HepG2 (cell line): ENCODE data around the gene POLR1H. TPM values are rescaled to one million over a fixed set of nuclear protein-coding genes. Genes with fewer than 3 reads are reported as not detected.

Experiments
- CREB1 ChIP-seq, 2 experiments: fragments of 450-650 bp in 1 of 2; IDR thresholded peaks; 2 replicates each; pipeline ENCODE4 v1.6.1; 2016 to 2017; ENCODE audit warnings: control low read depth in 1 of 2, mild to moderate bottlenecking in 1 of 2, missing compliant biosample characterization in 1 of 2, missing genetic modification characterization in 1 of 2
- DBP ChIP-seq: sonication (generic); formaldehyde crosslinking; IDR thresholded peaks from 2 replicates; pipeline ENCODE4 v1.4.0; 2020; ENCODE audit warnings: missing genetic modification reagents; ENCODE audit errors: not compliant biosample characterization
- MAFK ChIP-seq, 2 experiments: IDR thresholded peaks in 1 of 2; conservative IDR thresholded peaks in 1 of 2; 2 replicates each; pipeline ENCODE4 v1.6.1; 2011; ENCODE audit warnings: improper control_type of control experiment in 2 of 2, low read length in 2 of 2
- MLX ChIP-seq: IDR thresholded peaks from 2 replicates; pipeline ENCODE4 v1.6.1; 2016
- PAF1 ChIP-seq: IDR thresholded peaks from 2 replicates; pipeline ENCODE4 v1.6.1; 2016; ENCODE audit warnings: missing genetic modification reagents, missing compliant biosample characterization
- POGK ChIP-seq: sonication (generic); formaldehyde crosslinking; conservative IDR thresholded peaks from 2 replicates; pipeline ENCODE4 v1.8.0; 2022; ENCODE audit warnings: mild to moderate bottlenecking, moderate library complexity, missing genetic modification reagents
- SRSF9 ChIP-seq: fragments of 200-400 bp; formaldehyde crosslinking; IDR thresholded peaks from 2 replicates; pipeline ENCODE4 v1.6.1; 2018; ENCODE audit warnings: borderline replicate concordance, mild to moderate bottlenecking, low read depth, low read length; ENCODE audit not compliant: insufficient read depth, poor library complexity, severe bottlenecking
- TGIF2 ChIP-seq: IDR thresholded peaks from 2 replicates; pipeline ENCODE4 v1.6.1; 2016; ENCODE audit warnings: control low read depth, missing compliant biosample characterization
- THAP7 ChIP-seq: sonication (generic); formaldehyde crosslinking; IDR thresholded peaks from 2 replicates; pipeline ENCODE4 v1.8.1; 2023; ENCODE audit warnings: mild to moderate bottlenecking, missing genetic modification reagents
- ZFAT ChIP-seq: sonication (generic); formaldehyde crosslinking; conservative IDR thresholded peaks from 2 replicates; pipeline ENCODE4 v1.8.1; 2023; ENCODE audit warnings: missing genetic modification reagents, inconsistent platforms
- ZKSCAN1 ChIP-seq: fragments of 150-350 bp; IDR thresholded peaks from 2 replicates; pipeline ENCODE4 v1.6.1; 2014; ENCODE audit warnings: low read length
- ZNF296 ChIP-seq: sonication (generic); formaldehyde crosslinking; conservative IDR thresholded peaks from 2 replicates; pipeline ENCODE4 v1.5.0; 2020; ENCODE audit warnings: mild to moderate bottlenecking, missing genetic modification reagents
- ZNF33B ChIP-seq: sonication (generic); formaldehyde crosslinking; IDR thresholded peaks from 2 replicates; pipeline ENCODE4 v1.5.1; 2020; ENCODE audit warnings: mild to moderate bottlenecking, missing genetic modification reagents
- ZNF605 ChIP-seq: sonication (generic); formaldehyde crosslinking; IDR thresholded peaks from 2 replicates; pipeline ENCODE4 v1.8.0; 2022; ENCODE audit warnings: mild to moderate bottlenecking, missing genetic modification reagents
- ZNF614 ChIP-seq: IDR thresholded peaks from 2 replicates; pipeline ENCODE4 v1.6.1; 2018; ENCODE audit warnings: missing biosample characterization, missing genetic modification reagents, inconsistent platforms, borderline replicate concordance
- ZNF710 ChIP-seq: sonication (generic); formaldehyde crosslinking; IDR thresholded peaks from 2 replicates; pipeline ENCODE4 v1.5.0; 2020; ENCODE audit warnings: mild to moderate bottlenecking, missing genetic modification reagents, borderline replicate concordance
- ZNF879 ChIP-seq: sonication (generic); formaldehyde crosslinking; IDR thresholded peaks from 2 replicates; pipeline ENCODE4 v1.8.1; 2023; ENCODE audit warnings: missing genetic modification reagents
- ZNF891 ChIP-seq: sonication (generic); formaldehyde crosslinking; IDR thresholded peaks from 2 replicates; pipeline ENCODE4 v1.5.0; 2020; ENCODE audit warnings: mild to moderate bottlenecking, missing genetic modification reagents
- ZSCAN21 ChIP-seq: sonication (generic); formaldehyde crosslinking; IDR thresholded peaks from 2 replicates; pipeline ENCODE4 v1.8.0; 2022; ENCODE audit warnings: mild to moderate bottlenecking, missing genetic modification reagents, moderate library complexity, borderline replicate concordance
- polyA plus RNA-seq, 8 experiments: library from polyadenylated mRNA; depleted of rRNA in 3 of 8; stranded (reverse) in 7 of 8; unstranded in 1 of 8; fragments of >200 nt; fragmentation: Illumina TruSeq in 4 of 8; extraction: Trizol in 4 of 8; gene quantifications; 2 replicates each; pipeline versions ENCODE4 v1.2.1 to v1.2.3, GENCODE V29; 2011 to 2016; ENCODE audit warnings: low read depth in 4 of 8, missing spikeins in 1 of 8, mixed read lengths in 1 of 8; ENCODE audit not compliant: insufficient read depth in 1 of 8
- total RNA-seq, 5 experiments: library from RNA; depleted of rRNA; stranded (reverse); fragments of >200 nt; fragmentation: Illumina TruSeq; extraction: Trizol; gene quantifications; 2 replicates each; pipeline ENCODE4 v1.2.3, GENCODE V29; 2016; ENCODE audit warnings: low read depth in 1 of 5

POLR1H gene
- total and polyA plus RNA-seq, 2 of the 13 experiments (the other 11 are each of a cell fraction or from before 2014, with no cell fraction given) = 61.4 to 79.8 TPM

- TF ChIP-seq ZNF710 (CRISPR knock-in tag) = peak; percentile 89
- TF ChIP-seq DBP (CRISPR knock-in tag) = no peak
- no peak; the same call in 1 of the 2 replicates for TF ChIP-seq MLX
- 0 out of 2 replicates have a peak, but pooled peaks have one; percentile 24 for TF ChIP-seq ZNF33B (CRISPR knock-in tag)
- peak; percentile 64; the same call in 1 of the 2 replicates for TF ChIP-seq ZNF891 (CRISPR knock-in tag)
- peak; percentile 93 for TF ChIP-seq ZNF605
- TF ChIP-seq TGIF2 = peak; percentile 53; the same call in 1 of the 2 replicates
- TF ChIP-seq ZNF879 (CRISPR knock-in tag) = no peak
- no peak for TF ChIP-seq PAF1 (CRISPR knock-in tag)
- TF ChIP-seq ZNF296 (CRISPR knock-in tag) = no peak
- TF ChIP-seq ZSCAN21 (CRISPR knock-in tag) = no peak; the same call in 1 of the 2 replicates
- TF ChIP-seq ZFAT = no peak
- no peak for TF ChIP-seq CREB1 (IDR thresholded peaks at IDR 0.05)
- TF ChIP-seq CREB1 (CRISPR knock-in tag; IDR thresholded peaks at IDR 0.05) = no peak
- no peak for TF ChIP-seq SRSF9
- TF ChIP-seq MAFK (conservative IDR thresholded peaks at IDR 0.05 in 1 of 2, IDR thresholded peaks at IDR 0.05 in 1 of 2; ENCODE audit: low read length in 2 of 2) = no peak
- TF ChIP-seq THAP7 (CRISPR knock-in tag) = no peak
- no peak for TF ChIP-seq ZNF614 (CRISPR knock-in tag)
- TF ChIP-seq POGK (CRISPR knock-in tag) = no peak; the same call in 1 of the 2 replicates
- TF ChIP-seq ZKSCAN1 = no peak
These were observed 40.7 kb downstream of the POLR1H start (continued) for GRCh38 chr6:30101444-30102413.
